Glutamatergic neuron (in vitro differentiated cells): ENCODE measurements around the gene GKAP1. TPM values are rescaled to one million over a fixed set of nuclear protein-coding genes. Genes with fewer than 3 reads are reported as not detected.

ENCODE experiments used
- DNase-seq: peaks from one replicate; pipeline ENCODE4 v3.0.0; 2022
- H3K27ac Mint-ChIP-seq: one replicate; pipeline ENCODE4 v1.8.0; 2020; ENCODE audit warnings: mild to moderate bottlenecking, mixed read lengths, inconsistent platforms; ENCODE audit not compliant: unreplicated experiment
- H3K27me3 Mint-ChIP-seq: one replicate; pipeline ENCODE4 v1.8.0; 2020; ENCODE audit warnings: mild to moderate bottlenecking, moderate library complexity, mixed read lengths, inconsistent platforms; ENCODE audit not compliant: unreplicated experiment
- H3K36me3 Mint-ChIP-seq: one replicate; pipeline ENCODE4 v1.8.0; 2020; ENCODE audit warnings: mild to moderate bottlenecking, mixed read lengths, inconsistent platforms; ENCODE audit not compliant: unreplicated experiment
- H3K4me1 Mint-ChIP-seq: one replicate; pipeline ENCODE4 v1.8.0; 2020; ENCODE audit warnings: mild to moderate bottlenecking, low read depth, mixed read lengths, inconsistent platforms; ENCODE audit not compliant: unreplicated experiment
- H3K4me3 Mint-ChIP-seq: one replicate; pipeline ENCODE4 v1.8.0; 2020; ENCODE audit warnings: mild to moderate bottlenecking, mixed read lengths, inconsistent platforms; ENCODE audit not compliant: unreplicated experiment
- H3K9me3 Mint-ChIP-seq: one replicate; pipeline ENCODE4 v1.8.0; 2020; ENCODE audit warnings: mild to moderate bottlenecking, moderate library complexity, mixed read lengths, inconsistent platforms; ENCODE audit not compliant: unreplicated experiment
- total RNA-seq: library from RNA; stranded (reverse); fragmentation: NEBNext Ultra II Directional; extraction: Animal tissue kit (Norgen Biotek cat#: 25700); gene quantifications from one replicate; pipeline ENCODE4 v1.2.1, GENCODE V29; 2021; ENCODE audit not compliant: unreplicated experiment
- TF ChIP-seq, protein P1 (sequence below): fragments of 200-600 bp; sonication (generic); IDR thresholded peaks from one replicate; pipeline ENCODE4 v1.5.0; 2021; ENCODE audit not compliant: partially characterized antibody, unreplicated experiment

Gene GKAP1
- total RNA-seq, 1 donor from 2014 or later = 47.4 TPM

GRCh38 chr9:83699615-83700014 is 118.0 kb downstream of the GKAP1 start:
- DNase-seq = no peak
- TF ChIP-seq, protein P1, sequence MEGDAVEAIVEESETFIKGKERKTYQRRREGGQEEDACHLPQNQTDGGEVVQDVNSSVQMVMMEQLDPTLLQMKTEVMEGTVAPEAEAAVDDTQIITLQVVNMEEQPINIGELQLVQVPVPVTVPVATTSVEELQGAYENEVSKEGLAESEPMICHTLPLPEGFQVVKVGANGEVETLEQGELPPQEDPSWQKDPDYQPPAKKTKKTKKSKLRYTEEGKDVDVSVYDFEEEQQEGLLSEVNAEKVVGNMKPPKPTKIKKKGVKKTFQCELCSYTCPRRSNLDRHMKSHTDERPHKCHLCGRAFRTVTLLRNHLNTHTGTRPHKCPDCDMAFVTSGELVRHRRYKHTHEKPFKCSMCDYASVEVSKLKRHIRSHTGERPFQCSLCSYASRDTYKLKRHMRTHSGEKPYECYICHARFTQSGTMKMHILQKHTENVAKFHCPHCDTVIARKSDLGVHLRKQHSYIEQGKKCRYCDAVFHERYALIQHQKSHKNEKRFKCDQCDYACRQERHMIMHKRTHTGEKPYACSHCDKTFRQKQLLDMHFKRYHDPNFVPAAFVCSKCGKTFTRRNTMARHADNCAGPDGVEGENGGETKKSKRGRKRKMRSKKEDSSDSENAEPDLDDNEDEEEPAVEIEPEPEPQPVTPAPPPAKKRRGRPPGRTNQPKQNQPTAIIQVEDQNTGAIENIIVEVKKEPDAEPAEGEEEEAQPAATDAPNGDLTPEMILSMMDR = no peak
- no peaks in the 10 kb centered on the region for H3K9me3 Mint-ChIP-seq
- H3K27me3 Mint-ChIP-seq = no peaks in the 10 kb centered on the region
- peaks cover 27% of the 10 kb centered on the region for H3K4me1 Mint-ChIP-seq
- no peaks in the 10 kb centered on the region for H3K36me3 Mint-ChIP-seq
- no peak overlapping the region for H3K4me3 Mint-ChIP-seq
- H3K27ac Mint-ChIP-seq = no peak overlapping the region

DNA sequence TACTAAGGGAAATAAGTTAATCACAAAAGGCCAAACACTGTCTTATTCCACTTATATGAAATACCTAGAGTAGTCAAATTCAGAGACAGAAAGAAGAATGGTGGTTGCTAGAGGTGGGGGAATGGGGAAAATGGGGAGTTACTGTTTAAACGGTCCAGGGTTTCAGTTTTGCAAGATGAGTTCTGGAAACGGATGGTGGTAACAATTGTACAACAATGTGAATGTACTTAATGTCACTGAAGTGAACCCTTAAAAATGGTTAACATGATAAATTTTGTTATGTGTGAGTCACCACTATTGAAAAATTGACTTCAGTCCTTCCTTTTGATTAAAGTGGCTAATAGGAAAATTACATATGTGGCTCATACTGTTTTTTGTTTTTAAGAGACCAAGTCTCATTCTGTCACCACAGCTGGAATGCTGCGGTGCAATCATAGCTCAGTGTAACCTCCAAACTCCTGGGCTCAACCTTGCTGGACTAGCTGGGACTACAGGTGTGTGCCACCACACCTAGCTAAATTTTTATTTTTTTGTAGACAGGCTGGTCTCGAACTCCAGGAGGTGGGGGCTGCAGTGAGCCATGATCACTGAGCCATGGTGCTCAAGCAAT is 118.5 kb downstream of the GKAP1 start:
- Mint-ChIP-seq H3K27me3 (no peaks in the 10 kb centered on the region), H3K36me3 (no peaks in the 10 kb centered on the region), H3K4me1 (peaks cover 29% of the 10 kb centered on the region), H3K27ac (no peak overlapping the region), H3K9me3 (no peaks in the 10 kb centered on the region), H3K4me3 (no peak overlapping the region)
- TF ChIP-seq, protein P1 = no peak
- no peak for DNase-seq

DNA sequence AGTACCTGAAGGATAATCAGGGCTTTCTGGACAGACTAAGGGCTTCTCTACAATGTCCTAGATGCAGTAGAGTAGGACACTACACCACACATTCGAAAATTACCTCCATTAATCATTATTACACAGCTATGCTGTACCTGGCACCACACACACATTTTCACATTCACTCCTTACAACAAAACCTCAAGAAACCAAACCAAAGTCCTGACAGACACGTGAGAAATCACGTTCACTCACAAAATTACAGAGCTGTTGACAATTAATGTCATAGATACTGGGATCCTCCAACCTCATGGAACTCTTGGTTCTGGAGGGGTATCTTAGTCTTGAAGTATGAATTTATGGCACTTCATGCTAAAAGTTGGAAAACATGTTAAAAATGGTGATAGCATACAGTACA is 126.1 kb downstream of the GKAP1 start:
- Mint-ChIP-seq H3K4me3 (no peak overlapping the region), H3K4me1 (peaks cover 12% of the 10 kb centered on the region), H3K27ac (no peak overlapping the region), H3K9me3 (peaks cover 1% of the 10 kb centered on the region), H3K27me3 (no peaks in the 10 kb centered on the region), H3K36me3 (no peaks in the 10 kb centered on the region)
- TF ChIP-seq, protein P1 = no peak
- DNase-seq = no peak

Other genes starting within 250 kb of the GKAP1 start
- 2.8 TPM for gene IDNK, start 194.6 kb downstream of the GKAP1 start, total RNA-seq
- 188 TPM for gene UBQLN1, start 109.8 kb downstream of the GKAP1 start, total RNA-seq
- gene KIF27, start 103.7 kb upstream of the GKAP1 start, total RNA-seq = 4.2 TPM
- gene HNRNPK, start 162.4 kb upstream of the GKAP1 start, total RNA-seq = 763 TPM
- gene RMI1, start 163.0 kb upstream of the GKAP1 start, total RNA-seq = 24.2 TPM